ENCODE data around the gene LRP1-AS. TPM values are rescaled to one million over a fixed set of nuclear protein-coding genes. Genes with fewer than 3 reads are reported as not detected.

The LRP1-AS gene
- total RNA-seq, 2 donors from 2014 or later, result not detected

DNA sequence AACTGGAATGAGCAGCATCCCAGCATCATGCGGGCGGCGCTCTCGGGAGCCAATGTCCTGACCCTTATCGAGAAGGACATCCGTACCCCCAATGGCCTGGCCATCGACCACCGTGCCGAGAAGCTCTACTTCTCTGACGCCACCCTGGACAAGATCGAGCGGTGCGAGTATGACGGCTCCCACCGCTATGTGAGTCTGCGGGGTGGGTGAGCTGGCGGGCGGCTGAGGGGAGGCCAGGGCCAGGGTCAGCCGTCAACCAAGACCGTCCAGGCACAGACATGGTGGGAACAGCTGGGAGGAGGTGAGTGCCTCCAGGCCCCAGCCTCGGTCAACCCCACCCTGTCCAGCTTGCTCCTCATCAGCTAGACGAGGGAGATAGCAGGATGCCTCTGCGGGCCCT lies 43.4 kb upstream of the LRP1-AS start:
- DNase-seq (ENCODE audit: low spot score), result no peak
- H3K27me3 ChIP-seq (replicated peaks; ENCODE audit: insufficient read depth), result no peaks in the 10 kb centered on the region
- H3K4me1 ChIP-seq (replicated peaks), result no peaks in the 10 kb centered on the region
- H3K9me3 ChIP-seq, result no peaks in the 10 kb centered on the region
- intact Hi-C loops (cut with DNase I), result no loop called here
- H3K27ac ChIP-seq, result no peak overlapping the region
- no peak overlapping the region for H3K4me3 ChIP-seq
- peaks cover 9 to 27% of the 10 kb centered on the region in 2 donors for H3K36me3 ChIP-seq
- 94% methylated on average over 23 of the region's 23 CpGs for WGBS
- TF ChIP-seq, protein P1, sequence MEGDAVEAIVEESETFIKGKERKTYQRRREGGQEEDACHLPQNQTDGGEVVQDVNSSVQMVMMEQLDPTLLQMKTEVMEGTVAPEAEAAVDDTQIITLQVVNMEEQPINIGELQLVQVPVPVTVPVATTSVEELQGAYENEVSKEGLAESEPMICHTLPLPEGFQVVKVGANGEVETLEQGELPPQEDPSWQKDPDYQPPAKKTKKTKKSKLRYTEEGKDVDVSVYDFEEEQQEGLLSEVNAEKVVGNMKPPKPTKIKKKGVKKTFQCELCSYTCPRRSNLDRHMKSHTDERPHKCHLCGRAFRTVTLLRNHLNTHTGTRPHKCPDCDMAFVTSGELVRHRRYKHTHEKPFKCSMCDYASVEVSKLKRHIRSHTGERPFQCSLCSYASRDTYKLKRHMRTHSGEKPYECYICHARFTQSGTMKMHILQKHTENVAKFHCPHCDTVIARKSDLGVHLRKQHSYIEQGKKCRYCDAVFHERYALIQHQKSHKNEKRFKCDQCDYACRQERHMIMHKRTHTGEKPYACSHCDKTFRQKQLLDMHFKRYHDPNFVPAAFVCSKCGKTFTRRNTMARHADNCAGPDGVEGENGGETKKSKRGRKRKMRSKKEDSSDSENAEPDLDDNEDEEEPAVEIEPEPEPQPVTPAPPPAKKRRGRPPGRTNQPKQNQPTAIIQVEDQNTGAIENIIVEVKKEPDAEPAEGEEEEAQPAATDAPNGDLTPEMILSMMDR (IDR thresholded peaks at IDR 0.05), result no peak
- TF ChIP-seq POLR2AphosphoS5 (IDR thresholded peaks at IDR 0.05), result no peak
- TF ChIP-seq POLR2A (IDR thresholded peaks at IDR 0.05), result no peak

DNA sequence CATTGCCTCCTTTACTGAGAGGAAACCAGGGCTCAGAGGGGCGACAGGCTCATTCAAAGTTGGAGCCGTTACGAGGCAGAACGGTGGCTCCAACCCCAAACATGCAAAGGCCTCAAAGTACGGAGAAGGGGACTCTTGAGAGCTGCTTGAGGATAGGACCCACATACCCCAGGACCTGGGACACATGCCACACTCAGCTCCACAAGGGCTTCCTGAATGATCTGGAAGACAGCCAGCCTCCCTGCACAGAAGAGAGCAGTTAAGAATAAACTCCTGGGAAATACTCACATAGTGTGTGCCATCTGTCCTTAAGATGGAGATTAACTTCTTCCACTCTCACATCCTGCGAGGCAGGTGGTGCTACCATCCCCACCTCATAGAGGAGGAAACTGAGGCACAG lies 42.6 kb upstream of the LRP1-AS start:
- no peak for TF ChIP-seq POLR2AphosphoS5 (IDR thresholded peaks at IDR 0.05)
- TF ChIP-seq POLR2A (IDR thresholded peaks at IDR 0.05), result no peak
- TF ChIP-seq, protein P1 (IDR thresholded peaks at IDR 0.05), result no peak
- WGBS, result 54% methylated on average over 6 of the region's 6 CpGs
- Histone ChIP-seq H3K36me3 (peaks cover 9 to 27% of the 10 kb centered on the region in 2 donors), H3K4me3 (no peak overlapping the region), H3K27ac (no peak overlapping the region), H3K4me1 (replicated peaks) (no peaks in the 10 kb centered on the region), H3K9me3 (no peaks in the 10 kb centered on the region), H3K27me3 (replicated peaks; ENCODE audit: insufficient read depth) (no peaks in the 10 kb centered on the region)
- no peak for DNase-seq (ENCODE audit: low spot score)
- intact Hi-C loops (cut with DNase I), result no loop called here

DNA sequence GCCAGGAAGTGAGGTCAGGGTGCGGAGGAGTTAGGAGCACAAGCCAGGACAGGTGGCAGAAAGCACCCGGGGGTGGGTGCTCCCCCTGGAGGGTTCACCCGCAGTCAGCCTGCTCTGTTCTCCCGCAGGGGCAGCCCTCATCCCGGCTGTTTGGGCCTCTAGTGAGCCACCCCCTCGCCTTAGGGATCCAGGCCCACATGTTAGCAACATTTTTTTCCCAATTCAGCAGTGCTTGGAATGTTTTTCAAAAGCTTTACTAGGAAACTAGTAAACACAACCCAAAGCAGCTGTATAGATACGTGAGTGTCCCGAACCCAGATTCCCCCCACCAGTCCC lies 40.6 kb upstream of the LRP1-AS start:
- Histone ChIP-seq H3K4me3 (no peak overlapping the region), H3K27me3 (replicated peaks; ENCODE audit: insufficient read depth) (no peaks in the 10 kb centered on the region), H3K36me3 (peaks cover 3 to 26% of the 10 kb centered on the region in 2 donors), H3K4me1 (replicated peaks) (no peaks in the 10 kb centered on the region), H3K9me3 (no peaks in the 10 kb centered on the region), H3K27ac (no peak overlapping the region)
- WGBS, result 68% methylated on average over 8 of the region's 8 CpGs
- intact Hi-C loops (cut with DNase I), result no loop called here
- TF ChIP-seq, protein P1 (IDR thresholded peaks at IDR 0.05), result no peak
- no peak for TF ChIP-seq POLR2A (IDR thresholded peaks at IDR 0.05)
- no peak for TF ChIP-seq POLR2AphosphoS5 (IDR thresholded peaks at IDR 0.05)
- DNase-seq (ENCODE audit: low spot score), result no peak

DNA sequence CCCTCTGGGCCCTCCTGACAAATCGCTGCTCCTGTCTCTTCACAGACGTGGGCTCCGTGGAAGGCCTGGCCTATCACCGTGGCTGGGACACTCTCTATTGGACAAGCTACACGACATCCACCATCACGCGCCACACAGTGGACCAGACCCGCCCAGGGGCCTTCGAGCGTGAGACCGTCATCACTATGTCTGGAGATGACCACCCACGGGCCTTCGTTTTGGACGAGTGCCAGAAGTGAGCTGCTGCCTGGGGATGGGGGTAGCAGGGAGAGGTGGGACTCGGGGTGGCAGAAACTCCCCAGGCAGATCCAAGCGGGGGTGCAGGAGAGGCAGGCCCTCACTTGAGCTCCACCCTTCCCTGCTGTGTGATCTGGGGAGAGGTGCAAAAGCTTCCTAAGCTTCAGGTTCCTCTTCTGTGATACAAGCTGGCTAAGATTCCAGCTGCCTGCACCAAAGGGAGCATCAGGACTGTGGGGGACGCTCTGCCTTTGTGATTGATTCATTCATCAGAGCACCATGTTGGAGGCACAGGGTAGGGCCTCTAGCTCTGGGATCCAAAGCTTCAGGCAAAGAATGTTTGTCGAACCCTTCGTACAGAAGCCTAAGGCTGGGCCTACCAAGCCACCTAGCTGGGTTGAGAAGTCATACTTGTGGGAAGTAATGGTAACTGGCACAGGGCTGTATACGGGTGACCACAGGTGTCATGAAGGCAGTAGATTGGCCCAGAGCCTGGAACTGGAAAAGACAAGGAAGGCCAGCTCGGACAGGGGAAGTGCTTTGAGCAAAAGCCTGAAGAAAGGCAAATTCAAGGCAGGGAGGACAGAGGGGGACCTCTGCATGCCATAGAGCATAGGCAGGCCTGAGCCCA lies 40.0 kb upstream of the LRP1-AS start:
- 65% methylated on average over 21 of the region's 21 CpGs for WGBS
- H3K36me3 ChIP-seq, result peaks cover 3 to 25% of the 10 kb centered on the region in 2 donors
- H3K4me3 ChIP-seq, result no peak overlapping the region
- no peak for DNase-seq (ENCODE audit: low spot score)
- TF ChIP-seq, protein P1 (IDR thresholded peaks at IDR 0.05), result no peak
- TF ChIP-seq POLR2AphosphoS5 (IDR thresholded peaks at IDR 0.05) (no peak), POLR2A (IDR thresholded peaks at IDR 0.05) (no peak)
- H3K9me3 ChIP-seq, result no peaks in the 10 kb centered on the region
- H3K4me1 ChIP-seq (replicated peaks), result no peaks in the 10 kb centered on the region
- no peak overlapping the region for H3K27ac ChIP-seq
- intact Hi-C loops (cut with DNase I), result no loop called here
- H3K27me3 ChIP-seq (replicated peaks; ENCODE audit: insufficient read depth), result no peaks in the 10 kb centered on the region

All from prostate gland (tissue), 2 donors.